PFSK-1 (cell line): ENCODE data around the gene HERC5.

Source experiments
- FOXP2 ChIP-seq: optimal IDR thresholded peaks from 2 replicates; pipeline ENCODE3; 2011; ENCODE audit warnings: borderline replicate concordance, control low read depth, inconsistent platforms; ENCODE audit not compliant: insufficient read depth; ENCODE audit errors: extremely low read length, extremely low read depth
- POLR2AphosphoS5 ChIP-seq: IDR thresholded peaks from 2 replicates; pipeline ENCODE4 v1.6.1; 2012; ENCODE audit warnings: low read depth, mild to moderate bottlenecking, control low read depth, low read length, moderate library complexity
- SIN3A ChIP-seq: IDR thresholded peaks from 2 replicates; pipeline ENCODE4 v1.6.1; 2012; ENCODE audit warnings: mild to moderate bottlenecking, low read length, moderate library complexity, borderline replicate concordance; ENCODE audit not compliant: insufficient read depth
- TAF1 ChIP-seq: IDR thresholded peaks from 2 replicates; pipeline ENCODE4 v1.6.1; 2012; ENCODE audit warnings: low read length, control low read depth, borderline replicate concordance; ENCODE audit not compliant: insufficient read depth
- TF ChIP-seq, protein P1 (sequence below), 2 experiments: IDR thresholded peaks; 2 replicates each; pipeline versions ENCODE4 v1.6.1 to v1.8.0; 2011 to 2012; ENCODE audit warnings: low read depth in 2 of 2, low read length in 2 of 2, control low read depth in 1 of 2, inconsistent platforms in 1 of 2, mild to moderate bottlenecking in 1 of 2, moderate library complexity in 1 of 2; ENCODE audit not compliant: insufficient read depth in 1 of 2

Gene HERC5

DNA sequence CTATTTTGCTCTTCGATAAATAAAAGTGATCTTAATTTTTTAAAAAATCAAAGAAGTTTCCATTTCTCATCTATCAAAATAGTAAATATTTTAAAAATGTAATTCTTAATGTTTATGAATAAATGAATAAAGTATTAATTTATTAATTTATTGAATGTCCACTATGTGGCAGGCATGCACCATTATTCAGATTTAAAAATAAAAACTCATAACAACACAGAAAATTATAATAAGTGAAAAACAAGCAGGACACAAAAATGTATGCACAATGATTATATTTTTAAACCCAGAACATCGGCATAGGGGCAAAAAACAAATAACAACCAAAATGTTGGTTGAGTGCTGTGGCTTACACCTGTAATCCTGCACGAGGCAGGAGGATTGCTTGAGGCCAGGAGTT is 71.9 kb downstream of the HERC5 start:
- TF ChIP-seq FOXP2 (no peak), TAF1 (no peak), POLR2AphosphoS5 (no peak), SIN3A (no peak)
- TF ChIP-seq, protein P1, sequence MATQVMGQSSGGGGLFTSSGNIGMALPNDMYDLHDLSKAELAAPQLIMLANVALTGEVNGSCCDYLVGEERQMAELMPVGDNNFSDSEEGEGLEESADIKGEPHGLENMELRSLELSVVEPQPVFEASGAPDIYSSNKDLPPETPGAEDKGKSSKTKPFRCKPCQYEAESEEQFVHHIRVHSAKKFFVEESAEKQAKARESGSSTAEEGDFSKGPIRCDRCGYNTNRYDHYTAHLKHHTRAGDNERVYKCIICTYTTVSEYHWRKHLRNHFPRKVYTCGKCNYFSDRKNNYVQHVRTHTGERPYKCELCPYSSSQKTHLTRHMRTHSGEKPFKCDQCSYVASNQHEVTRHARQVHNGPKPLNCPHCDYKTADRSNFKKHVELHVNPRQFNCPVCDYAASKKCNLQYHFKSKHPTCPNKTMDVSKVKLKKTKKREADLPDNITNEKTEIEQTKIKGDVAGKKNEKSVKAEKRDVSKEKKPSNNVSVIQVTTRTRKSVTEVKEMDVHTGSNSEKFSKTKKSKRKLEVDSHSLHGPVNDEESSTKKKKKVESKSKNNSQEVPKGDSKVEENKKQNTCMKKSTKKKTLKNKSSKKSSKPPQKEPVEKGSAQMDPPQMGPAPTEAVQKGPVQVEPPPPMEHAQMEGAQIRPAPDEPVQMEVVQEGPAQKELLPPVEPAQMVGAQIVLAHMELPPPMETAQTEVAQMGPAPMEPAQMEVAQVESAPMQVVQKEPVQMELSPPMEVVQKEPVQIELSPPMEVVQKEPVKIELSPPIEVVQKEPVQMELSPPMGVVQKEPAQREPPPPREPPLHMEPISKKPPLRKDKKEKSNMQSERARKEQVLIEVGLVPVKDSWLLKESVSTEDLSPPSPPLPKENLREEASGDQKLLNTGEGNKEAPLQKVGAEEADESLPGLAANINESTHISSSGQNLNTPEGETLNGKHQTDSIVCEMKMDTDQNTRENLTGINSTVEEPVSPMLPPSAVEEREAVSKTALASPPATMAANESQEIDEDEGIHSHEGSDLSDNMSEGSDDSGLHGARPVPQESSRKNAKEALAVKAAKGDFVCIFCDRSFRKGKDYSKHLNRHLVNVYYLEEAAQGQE (IDR thresholded peaks at IDR 0.05; ENCODE audit: insufficient read depth in 1 of 2, low read depth in 2 of 2, low read length in 2 of 2), result no peak

GRCh38 chr4:88531549-88531948 is 74.6 kb downstream of the HERC5 start:
- TF ChIP-seq SIN3A (no peak), POLR2AphosphoS5 (no peak), FOXP2 (no peak), TAF1 (no peak)
- TF ChIP-seq, protein P1 (IDR thresholded peaks at IDR 0.05; ENCODE audit: insufficient read depth in 1 of 2, low read depth in 2 of 2, low read length in 2 of 2), result no peak

- no peak for TF ChIP-seq FOXP2
- no peak for TF ChIP-seq POLR2AphosphoS5
Measured at GRCh38 chr4:88533088-88533790, 76.3 kb downstream of the HERC5 start.

- TF ChIP-seq POLR2AphosphoS5 (no peak), TAF1 (peak; percentile 37; the same call in 1 of the 2 replicates)
Measured at GRCh38 chr4:88533937-88534750, 77.2 kb downstream of the HERC5 start.

- TF ChIP-seq SIN3A (no peak), FOXP2 (no peak), POLR2AphosphoS5 (no peak), TAF1 (no peak)
- TF ChIP-seq, protein P1 (IDR thresholded peaks at IDR 0.05; ENCODE audit: insufficient read depth in 1 of 2, low read depth in 2 of 2, low read length in 2 of 2), result no peak
Measured at GRCh38 chr4:88535090-88535755, 78.3 kb downstream of the HERC5 start.

DNA sequence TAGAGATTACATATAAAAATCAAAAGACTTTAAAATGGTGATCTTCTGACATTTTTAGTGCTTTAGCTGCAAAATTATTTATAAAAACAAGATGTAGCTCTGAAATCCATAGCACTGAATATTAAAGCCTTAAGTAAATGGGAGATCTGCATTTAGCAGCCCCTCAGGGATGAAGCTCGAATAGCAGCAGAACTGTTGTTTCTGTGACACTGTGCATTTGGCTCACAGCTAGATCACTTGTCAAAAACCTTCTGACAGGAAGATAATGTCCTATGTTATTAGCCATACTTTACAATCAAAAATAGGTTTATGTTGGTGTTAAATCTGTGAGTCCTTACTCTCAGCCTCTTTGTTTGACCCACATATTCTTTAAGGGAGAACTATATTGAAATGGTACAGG is 80.8 kb downstream of the HERC5 start:
- no peak for TF ChIP-seq TAF1
- TF ChIP-seq, protein P1 (IDR thresholded peaks at IDR 0.05; ENCODE audit: insufficient read depth in 1 of 2, low read depth in 2 of 2, low read length in 2 of 2), result no peak
- TF ChIP-seq SIN3A, result no peak
- no peak for TF ChIP-seq FOXP2
- TF ChIP-seq POLR2AphosphoS5, result no peak
